GM12878 (cell line): ENCODE data around the gene MNT. TPM values are rescaled to one million over a fixed set of nuclear protein-coding genes. Genes with fewer than 3 reads are reported as not detected.
"Not testable (repeated sequence)": the region's sequence is repeated elsewhere in the genome, so short reads cannot be mapped to it uniquely, and the experiment has no call there.

Experiments
- ATAC-seq: fragments of 200-7000 bp; cut with Tn5 transposase; 3 replicates; pipeline ENCODE4 v1.9.1; 2020; ENCODE audit warnings: mild to moderate bottlenecking, moderate library complexity
- BruUV-seq: library from RNA; stranded (reverse); fragments of 400-500 nt; replicated peaks from 2 replicates; lab custom pipeline; 2021; lab: Mats Ljungman, UMichigan
- CTCF ChIA-PET: fragments of 300-600 bp; sonication (Branson Sonifier 250); formaldehyde crosslinking; extraction: SDS; loops from one replicate; lab custom pipeline; 2021; ENCODE audit warnings: inconsistent platforms; lab: Yijun Ruan, JAX
- POLR2A ChIA-PET: fragments of 350-600 bp; formaldehyde crosslinking; extraction: SDS; loops from one replicate; lab custom pipeline; 2021; ENCODE audit warnings: inconsistent platforms; lab: Charles Lee
- RAD21 ChIA-PET: fragments of 300-600 bp; sonication (Branson Sonifier 250); formaldehyde crosslinking; loops from one replicate; lab custom pipeline; 2023; ENCODE audit warnings: antibody characterized with exemption; ENCODE audit not compliant: unreplicated experiment; lab: Charles Lee
- SMC1A ChIA-PET: fragments of 300-600 bp; sonication (Branson Sonifier 250); formaldehyde crosslinking; loops from one replicate; lab custom pipeline; 2023; ENCODE audit not compliant: unreplicated experiment, uncharacterized antibody; lab: Charles Lee
- DNase-seq: peaks from one replicate; pipeline ENCODE4 v3.0.0-alpha.2; 2011; ENCODE audit warnings: low read depth, low spot score
- FAIRE-seq: peaks from 3 replicates; lab custom pipeline; 2011; peaks lifted over from hg19 to GRCh38; lab: Jason Lieb, UNC
- H2AFZ ChIP-seq: 2 replicates; pipeline ENCODE4 v1.6.0; 2011; ENCODE audit warnings: low read depth, low read length, control low read depth; ENCODE audit not compliant: control insufficient read depth
- H3K27ac ChIP-seq: 2 replicates; pipeline ENCODE4 v1.5.1; 2011; ENCODE audit warnings: control low read depth; ENCODE audit not compliant: control insufficient read depth, insufficient read depth
- H3K27me3 ChIP-seq, 2 experiments: replicated peaks in 1 of 2; 2 replicates each; pipeline versions ENCODE4 v1.6.0 to v1.6.1; 2011; ENCODE audit warnings: low read length in 1 of 2; ENCODE audit not compliant: control insufficient read depth in 2 of 2, insufficient read depth in 2 of 2
- H3K36me3 ChIP-seq, 2 experiments: 2 replicates each; pipeline ENCODE4 v1.5.1; 2011; ENCODE audit warnings: low read length in 1 of 2; ENCODE audit not compliant: control insufficient read depth in 2 of 2, insufficient read depth in 2 of 2
- H3K4me1 ChIP-seq: 2 replicates; pipeline ENCODE4 v1.6.1; 2011; ENCODE audit warnings: mild to moderate bottlenecking, low read length, moderate library complexity, mixed read lengths; ENCODE audit not compliant: control insufficient read depth, insufficient read depth
- H3K4me2 ChIP-seq: 2 replicates; pipeline ENCODE4 v1.6.0; 2011; ENCODE audit warnings: control low read depth; ENCODE audit not compliant: control insufficient read depth, insufficient read depth
- H3K4me3 ChIP-seq: fragments of 200-600 bp; sonication (generic); 2 replicates; pipeline ENCODE4 v1.5.1; 2016
- H3K79me2 ChIP-seq: 2 replicates; pipeline ENCODE4 v1.6.0; 2011; ENCODE audit warnings: low read length; ENCODE audit not compliant: control insufficient read depth, insufficient read depth
- H3K9ac ChIP-seq: 2 replicates; pipeline ENCODE4 v1.8.0; 2011; ENCODE audit warnings: low read length, control low read depth, mixed read lengths; ENCODE audit not compliant: control insufficient read depth, insufficient read depth
- H3K9me3 ChIP-seq: replicated peaks from 3 replicates; pipeline ENCODE4 v1.5.1; 2011; ENCODE audit warnings: mild to moderate bottlenecking, low read length; ENCODE audit not compliant: control insufficient read depth, insufficient read depth
- H4K20me1 ChIP-seq: 2 replicates; pipeline ENCODE4 v1.6.0; 2011; ENCODE audit not compliant: control insufficient read depth, insufficient read depth
- HCFC1 ChIP-seq: fragments of 150-350 bp; IDR thresholded peaks from 2 replicates; pipeline ENCODE4 v1.6.1; 2014; ENCODE audit warnings: low read length
- SUZ12 ChIP-seq: fragments of 200-600 bp; sonication (generic); IDR thresholded peaks from one replicate; pipeline ENCODE4 v1.6.1; 2018; ENCODE audit warnings: antibody characterized with exemption, mild to moderate bottlenecking; ENCODE audit not compliant: unreplicated experiment
- ZBTB4 ChIP-seq: fragments of 450-650 bp; formaldehyde crosslinking; IDR thresholded peaks from 2 replicates; pipeline ENCODE4 v1.4.0; 2022; ENCODE audit warnings: mild to moderate bottlenecking, moderate library complexity
- WGBS: methylation state at CpG from one replicate; pipeline ENCODE4 v1.1.6; 2016; ENCODE audit warnings: low lambda C conversion rate; ENCODE audit not compliant: insufficient replicate concordance, insufficient coverage; ENCODE audit errors: missing lambda C conversion rate; 5-methylcytosine and 5-hydroxymethylcytosine counted together
- in situ Hi-C: fragments of 300-500 bp; cut with MboI; formaldehyde crosslinking; loops from 9 replicates; pipeline ENCODE4 v1.14.3; 2018; ENCODE audit warnings: mixed read lengths
- intact Hi-C: fragments of 100-400 bp; cut with micrococcal nuclease; formaldehyde crosslinking; loops from one replicate; pipeline ENCODE4 v1.14.2; 2022; ENCODE audit not compliant: unreplicated experiment
- polyA plus RNA-seq, 11 experiments: library from polyadenylated mRNA; depleted of rRNA in 4 of 11; unstranded in 6 of 11; stranded (reverse) in 5 of 11; fragments of >200 nt; fragmentation: Nextera tagmentation in 4 of 11; fragmentation: Illumina TruSeq in 1 of 11; extraction: Ambion mirVana in 4 of 11; extraction: Trizol in 1 of 11; gene quantifications; 1 replicate in 1 of 11; 2 replicates in 10 of 11; pipeline versions ENCODE4 v1.2.1 to v1.2.3, GENCODE V29; 2011 to 2016; ENCODE audit warnings: inconsistent platforms in 2 of 11, missing spikeins in 2 of 11, low read depth in 1 of 11
- total RNA-seq, 4 experiments: library from RNA; depleted of rRNA in 3 of 4; stranded (reverse); fragments of >200 nt in 3 of 4; fragmentation: Illumina TruSeq in 1 of 4; extraction: Trizol in 1 of 4; gene quantifications; 2 replicates each; pipeline versions ENCODE4 v1.2.1 to v1.2.3, GENCODE V29; 2013 to 2021
- TF ChIP-seq, protein P1 (sequence below): fragments of 450-650 bp; IDR thresholded peaks from 2 replicates; pipeline ENCODE4 v1.6.1; 2016; ENCODE audit warnings: mild to moderate bottlenecking

MNT gene
- total and polyA plus RNA-seq, 10 of the 15 experiments (the other 5 are each of a cell fraction or from before 2014, with no cell fraction given), result 0.31 to 15.9 (median 3.8) TPM

DNA sequence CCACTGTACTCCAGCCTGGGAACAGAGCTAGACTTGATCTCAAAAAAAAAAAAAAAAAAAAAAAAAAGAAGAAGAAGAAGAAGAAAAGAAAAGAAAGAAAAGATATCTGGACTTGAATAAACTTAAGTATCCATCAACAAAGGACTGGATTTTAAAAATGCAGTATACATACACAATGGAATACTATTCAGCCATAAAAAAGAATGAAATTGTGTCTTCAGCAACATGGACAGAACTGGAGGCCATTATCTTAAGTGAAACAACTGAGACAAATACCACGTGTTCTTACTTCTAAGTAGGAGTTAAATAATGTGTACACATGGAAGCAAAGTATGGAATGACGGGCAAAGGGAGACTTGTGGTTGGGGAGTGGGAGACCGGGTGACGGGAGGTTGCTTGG lies 40.1 kb upstream of the MNT start (continued):
- TF ChIP-seq, protein P1, sequence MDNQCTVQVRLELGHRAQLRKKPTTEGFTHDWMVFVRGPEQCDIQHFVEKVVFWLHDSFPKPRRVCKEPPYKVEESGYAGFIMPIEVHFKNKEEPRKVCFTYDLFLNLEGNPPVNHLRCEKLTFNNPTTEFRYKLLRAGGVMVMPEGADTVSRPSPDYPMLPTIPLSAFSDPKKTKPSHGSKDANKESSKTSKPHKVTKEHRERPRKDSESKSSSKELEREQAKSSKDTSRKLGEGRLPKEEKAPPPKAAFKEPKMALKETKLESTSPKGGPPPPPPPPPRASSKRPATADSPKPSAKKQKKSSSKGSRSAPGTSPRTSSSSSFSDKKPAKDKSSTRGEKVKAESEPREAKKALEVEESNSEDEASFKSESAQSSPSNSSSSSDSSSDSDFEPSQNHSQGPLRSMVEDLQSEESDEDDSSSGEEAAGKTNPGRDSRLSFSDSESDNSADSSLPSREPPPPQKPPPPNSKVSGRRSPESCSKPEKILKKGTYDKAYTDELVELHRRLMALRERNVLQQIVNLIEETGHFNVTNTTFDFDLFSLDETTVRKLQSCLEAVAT, result no peak
- TF ChIP-seq SUZ12, result no peak
- TF ChIP-seq HCFC1, result no peak
- TF ChIP-seq ZBTB4 (CRISPR knock-in tag), result no peak

DNA sequence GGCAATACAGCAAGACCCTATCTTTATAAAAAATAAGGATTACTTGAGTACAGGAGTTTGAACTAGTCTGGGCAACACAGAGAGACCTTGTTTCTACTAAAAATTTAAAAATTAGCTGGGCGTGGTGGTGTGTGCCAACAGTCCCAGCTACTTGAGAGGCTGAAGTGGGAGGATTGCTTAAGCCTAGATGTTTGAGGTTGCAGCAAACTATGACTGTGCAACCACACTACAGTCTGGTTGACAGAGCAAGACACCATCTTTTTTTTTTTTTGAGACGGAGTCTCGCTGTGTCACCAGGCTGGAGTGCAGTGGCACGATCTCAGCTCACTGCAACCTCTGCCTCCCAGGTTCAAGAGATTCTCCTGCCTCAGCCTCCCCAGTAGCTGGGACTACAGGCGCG lies 39.1 kb upstream of the MNT start:
- H3K4me1 ChIP-seq, H3K27ac ChIP-seq, RAD21 ChIA-PET, H4K20me1 ChIP-seq, DNase-seq, H2AFZ ChIP-seq, H3K4me2 ChIP-seq, H3K27me3 ChIP-seq, CTCF ChIA-PET, in situ Hi-C loops, SMC1A ChIA-PET, H3K79me2 ChIP-seq, FAIRE-seq, intact Hi-C loops, BruUV-seq, POLR2A ChIA-PET, H3K9ac ChIP-seq, ATAC-seq, H3K9me3 ChIP-seq, H3K4me3 ChIP-seq: not testable (repeated sequence)
- WGBS, result 92% methylated on average over 3 of the region's 6 CpGs
- H3K36me3 ChIP-seq, result peaks cover 10 to 11% of the 10 kb centered on the region in 2 experiments; a peak in 3 of 4 replicates
